ENCODE results near the gene RPTN. TPM values are rescaled to one million over a fixed set of nuclear protein-coding genes. Genes with fewer than 3 reads are reported as not detected.
"Not testable (repeated sequence)": the region's sequence is repeated elsewhere in the genome, so short reads cannot be mapped to it uniquely, and the experiment has no call there.

RPTN gene
- total RNA-seq, 1 experiment from 2014 or later, result not detected

GRCh38 chr1:152148051-152148450 is 11.0 kb downstream of the RPTN start:
- H3K27me3 Mint-ChIP-seq (ENCODE audit: insufficient read depth, unreplicated experiment), result no peaks in the 10 kb centered on the region
- no peak for TF ChIP-seq CTCF (IDR thresholded peaks at IDR 0.05; ENCODE audit: unreplicated experiment)
- intact Hi-C loops (cut with micrococcal nuclease), result no loop called here

GRCh38 chr1:152145769-152146168 is 13.3 kb downstream of the RPTN start:
- intact Hi-C loops (cut with micrococcal nuclease), result no loop called here
- Mint-ChIP-seq H3K36me3 (ENCODE audit: insufficient read depth, unreplicated experiment) (no peaks in the 10 kb centered on the region), H3K4me3 (ENCODE audit: unreplicated experiment) (no peak overlapping the region), H3K9me3 (ENCODE audit: unreplicated experiment) (peaks cover 28% of the 10 kb centered on the region), H3K4me1 (ENCODE audit: insufficient read depth, unreplicated experiment) (peaks cover 8% of the 10 kb centered on the region), H3K27me3 (ENCODE audit: insufficient read depth, unreplicated experiment) (no peaks in the 10 kb centered on the region), H3K27ac (ENCODE audit: low read depth, unreplicated experiment) (no peak overlapping the region)
- ChIA-PET CTCF (interaction anchor here (0.6 to 9.7 kb wide), 4 partner anchors 38 to 1046 kb away, joined by 3 to 227 read pairs (median 6); no protein-coding TSS in a partner anchor), POLR2A (interaction anchor here (0.5 to 8.2 kb wide), 5 partner anchors 18 to 76 kb away, joined by 3 to 171 read pairs (median 4); partner anchors contain the start of gene RPTN)
- DNase-seq (ENCODE audit: unreplicated experiment), result no peak
- TF ChIP-seq CTCF (IDR thresholded peaks at IDR 0.05; ENCODE audit: unreplicated experiment), result no peak
- BruUV-seq (replicated peaks), result no TSS peak

More at GRCh38 chr1:152148051-152148450, 11.0 kb downstream of the RPTN start:
- Mint-ChIP-seq H3K9me3 (ENCODE audit: unreplicated experiment) (peaks cover 28% of the 10 kb centered on the region), H3K4me1 (ENCODE audit: insufficient read depth, unreplicated experiment) (peaks cover 7% of the 10 kb centered on the region), H3K27ac (ENCODE audit: low read depth, unreplicated experiment) (no peak overlapping the region), H3K36me3 (ENCODE audit: insufficient read depth, unreplicated experiment) (no peaks in the 10 kb centered on the region), H3K4me3 (ENCODE audit: unreplicated experiment) (no peak overlapping the region)
- BruUV-seq (replicated peaks), result no TSS peak
- ChIA-PET POLR2A (interaction anchor here (0.5 to 8.2 kb wide), 10 partner anchors 16 to 310 kb away, joined by 3 to 171 read pairs (median 4); partner anchors contain the start of gene RPTN), CTCF (interaction anchor here (0.6 to 9.7 kb wide), 8 partner anchors 10 to 312 kb away, joined by 3 to 227 read pairs (median 4); no protein-coding TSS in a partner anchor)
- DNase-seq (ENCODE audit: unreplicated experiment), result peak; percentile 26

GRCh38 chr1:152144674-152145183 is 14.3 kb downstream of the RPTN start:
- intact Hi-C loops (cut with micrococcal nuclease), result loop anchor here (5.0 kb wide), 2 partner anchors 212 to 298 kb away; no protein-coding TSS in a partner anchor
- H3K36me3 Mint-ChIP-seq (ENCODE audit: insufficient read depth, unreplicated experiment); H3K4me1 Mint-ChIP-seq (ENCODE audit: insufficient read depth, unreplicated experiment); H3K27me3 Mint-ChIP-seq (ENCODE audit: insufficient read depth, unreplicated experiment); H3K27ac Mint-ChIP-seq (ENCODE audit: low read depth, unreplicated experiment); BruUV-seq (replicated peaks); DNase-seq (ENCODE audit: unreplicated experiment); H3K4me3 Mint-ChIP-seq (ENCODE audit: unreplicated experiment): not testable (repeated sequence)
- H3K9me3 Mint-ChIP-seq (ENCODE audit: unreplicated experiment), result peaks cover 28% of the 10 kb centered on the region
- ChIA-PET POLR2A (interaction anchor here (8.2 kb wide), 1 partner anchor 19 kb away, joined by 171 read pairs; the partner anchor contains the start of gene RPTN), CTCF (interaction anchor here (2.0 to 9.7 kb wide), 2 partner anchors 40 to 314 kb away, joined by 10 to 227 read pairs; no protein-coding TSS in a partner anchor)

- DNase-seq (ENCODE audit: unreplicated experiment), result no peak
- ChIA-PET CTCF (interaction anchor here (0.6 to 9.7 kb wide), 13 partner anchors 12 to 1560 kb away, joined by 3 to 227 read pairs (median 3); no protein-coding TSS in a partner anchor), POLR2A (interaction anchor here (0.5 to 1.5 kb wide), 9 partner anchors 25 to 317 kb away, joined by 3 to 11 read pairs (median 4); partner anchors contain the start of gene S100A11)
- H3K9me3 Mint-ChIP-seq (ENCODE audit: unreplicated experiment), result peaks cover 18% of the 10 kb centered on the region
- H3K4me3 Mint-ChIP-seq (ENCODE audit: unreplicated experiment), result no peak overlapping the region
- peaks cover 8% of the 10 kb centered on the region for H3K4me1 Mint-ChIP-seq (ENCODE audit: insufficient read depth, unreplicated experiment)
- BruUV-seq (replicated peaks), result no TSS peak
- no peaks in the 10 kb centered on the region for H3K36me3 Mint-ChIP-seq (ENCODE audit: insufficient read depth, unreplicated experiment)
- TF ChIP-seq CTCF (IDR thresholded peaks at IDR 0.05; ENCODE audit: unreplicated experiment), result no peak
- intact Hi-C loops (cut with micrococcal nuclease), result loop anchor here (2.0 to 5.0 kb wide), 4 partner anchors 33 to 299 kb away; no protein-coding TSS in a partner anchor
- peaks cover 8% of the 10 kb centered on the region for H3K27me3 Mint-ChIP-seq (ENCODE audit: insufficient read depth, unreplicated experiment)
- H3K27ac Mint-ChIP-seq (ENCODE audit: low read depth, unreplicated experiment), result peak overlapping the region; percentile 10
These were observed 15.7 kb downstream of the RPTN start for GRCh38 chr1:152143150-152143887.
